ENCODE data around the gene GTF3C4. TPM values are rescaled to one million over a fixed set of nuclear protein-coding genes. Genes with fewer than 3 reads are reported as not detected.
"Not testable (repeated sequence)": the region's sequence is repeated elsewhere in the genome, so short reads cannot be mapped to it uniquely, and the experiment has no call there.

Gene GTF3C4
- total RNA-seq, 1 donor = 9.7 TPM

- no peak for DNase-seq (ENCODE audit: low read depth in 2 of 3, low spot score in 2 of 3)
Observed at GRCh38 chr9:132698989-132699388, 28.7 kb downstream of the GTF3C4 start.

- DNase-seq (ENCODE audit: low read depth in 2 of 3, low spot score in 2 of 3) = no peak
Observed at GRCh38 chr9:132699956-132700355, 29.7 kb downstream of the GTF3C4 start.

GRCh38 chr9:132702254-132702653 lies 32.0 kb downstream of the GTF3C4 start:
- DNase-seq (ENCODE audit: low read depth in 2 of 3, low spot score in 2 of 3) = no peak

- DNase-seq (ENCODE audit: low read depth in 2 of 3, low spot score in 2 of 3) = no peak
Observed at GRCh38 chr9:132703336-132703735, 33.1 kb downstream of the GTF3C4 start.

GRCh38 chr9:132708239-132708638 lies 38.0 kb downstream of the GTF3C4 start:
- DNase-seq (ENCODE audit: low read depth in 2 of 3, low spot score in 2 of 3) = no peak

- DNase-seq (ENCODE audit: low read depth in 2 of 3, low spot score in 2 of 3) = no peak
Observed at GRCh38 chr9:132708769-132709430, 38.6 kb downstream of the GTF3C4 start.

GRCh38 chr9:132710333-132710732 lies 40.1 kb downstream of the GTF3C4 start:
- DNase-seq (ENCODE audit: low read depth in 2 of 3, low spot score in 2 of 3) = no peak

GRCh38 chr9:132711152-132711551 lies 40.9 kb downstream of the GTF3C4 start:
- not testable (repeated sequence) for DNase-seq (ENCODE audit: low read depth in 2 of 3, low spot score in 2 of 3)

GRCh38 chr9:132711846-132712245 lies 41.6 kb downstream of the GTF3C4 start:
- DNase-seq (ENCODE audit: low read depth in 2 of 3, low spot score in 2 of 3) = no peak

- DNase-seq (ENCODE audit: low read depth in 2 of 3, low spot score in 2 of 3) = no peak
Observed at GRCh38 chr9:132712753-132713152, 42.5 kb downstream of the GTF3C4 start.

- DNase-seq (ENCODE audit: low read depth in 2 of 3, low spot score in 2 of 3) = no peak
Observed at GRCh38 chr9:132716007-132716406, 45.7 kb downstream of the GTF3C4 start.

- DNase-seq (ENCODE audit: low read depth in 2 of 3, low spot score in 2 of 3) = no peak
Observed at GRCh38 chr9:132717326-132717945, 47.2 kb downstream of the GTF3C4 start.

GRCh38 chr9:132718381-132718928 lies 48.2 kb downstream of the GTF3C4 start:
- DNase-seq (ENCODE audit: low read depth in 2 of 3, low spot score in 2 of 3) = peak in 2 of 3 donors; percentile 16 to 52

GRCh38 chr9:132721661-132722060 lies 51.4 kb downstream of the GTF3C4 start:
- no peak for DNase-seq (ENCODE audit: low read depth in 2 of 3, low spot score in 2 of 3)

- DNase-seq (ENCODE audit: low read depth in 2 of 3, low spot score in 2 of 3) = no peak
Observed at GRCh38 chr9:132722564-132723065, 52.4 kb downstream of the GTF3C4 start.

- DNase-seq (ENCODE audit: low read depth in 2 of 3, low spot score in 2 of 3) = no peak
Observed at GRCh38 chr9:132723809-132724208, 53.5 kb downstream of the GTF3C4 start.

GRCh38 chr9:132725306-132725705 lies 55.0 kb downstream of the GTF3C4 start:
- DNase-seq (ENCODE audit: low read depth in 2 of 3, low spot score in 2 of 3) = no peak

- no peak for DNase-seq (ENCODE audit: low read depth in 2 of 3, low spot score in 2 of 3)
Observed at GRCh38 chr9:132726576-132727130, 56.4 kb downstream of the GTF3C4 start.

- no peak for DNase-seq (ENCODE audit: low read depth in 2 of 3, low spot score in 2 of 3)
Observed at GRCh38 chr9:132728071-132728470, 57.8 kb downstream of the GTF3C4 start.

GRCh38 chr9:132728497-132728896 lies 58.2 kb downstream of the GTF3C4 start:
- DNase-seq (ENCODE audit: low read depth in 2 of 3, low spot score in 2 of 3) = no peak

- no peak for DNase-seq (ENCODE audit: low read depth in 2 of 3, low spot score in 2 of 3)
Observed at GRCh38 chr9:132729235-132729890, 59.1 kb downstream of the GTF3C4 start.

Data from hematopoietic multipotent progenitor cell (in vitro differentiated cells).